Measurements from ENCODE around the gene PCID2.

The PCID2 gene

GRCh38 chr13:113169277-113170272 lies 38.9 kb downstream of the PCID2 start:
- no peak for DNase-seq
- H3K9me3 ChIP-seq: no peaks in the 10 kb centered on the region; the same call in 1 of the 2 replicates
- H3K4me3 ChIP-seq (ENCODE audit: low read depth, low read length): no peak overlapping the region
- H3K27me3 ChIP-seq: no peaks in the 10 kb centered on the region
- peaks cover 43% of the 10 kb centered on the region for H3K36me3 ChIP-seq
- no peak for TF ChIP-seq CTCF (IDR thresholded peaks at IDR 0.05; ENCODE audit: low read depth, low read length)
- peaks cover 10% of the 10 kb centered on the region for H3K4me1 ChIP-seq

- Histone ChIP-seq H3K36me3 (peaks cover 43% of the 10 kb centered on the region), H3K4me1 (peaks cover 10% of the 10 kb centered on the region), H3K27me3 (no peaks in the 10 kb centered on the region), H3K4me3 (ENCODE audit: low read depth, low read length) (no peak overlapping the region), H3K9me3 (no peaks in the 10 kb centered on the region; the same call in 1 of the 2 replicates)
- no peak for DNase-seq
- no peak for TF ChIP-seq CTCF (IDR thresholded peaks at IDR 0.05; ENCODE audit: low read depth, low read length)
Observed at GRCh38 chr13:113168211-113168610, 40.3 kb downstream of the PCID2 start.

- H3K9me3 ChIP-seq: no peaks in the 10 kb centered on the region; the same call in 1 of the 2 replicates
- no peak overlapping the region for H3K4me3 ChIP-seq (ENCODE audit: low read depth, low read length)
- H3K27me3 ChIP-seq: no peaks in the 10 kb centered on the region
- peaks cover 40% of the 10 kb centered on the region for H3K36me3 ChIP-seq
- no peak for DNase-seq
- H3K4me1 ChIP-seq: peaks cover 10% of the 10 kb centered on the region
- TF ChIP-seq CTCF (IDR thresholded peaks at IDR 0.05; ENCODE audit: low read depth, low read length): no peak
Observed at GRCh38 chr13:113167575-113167974, 40.9 kb downstream of the PCID2 start.

DNA sequence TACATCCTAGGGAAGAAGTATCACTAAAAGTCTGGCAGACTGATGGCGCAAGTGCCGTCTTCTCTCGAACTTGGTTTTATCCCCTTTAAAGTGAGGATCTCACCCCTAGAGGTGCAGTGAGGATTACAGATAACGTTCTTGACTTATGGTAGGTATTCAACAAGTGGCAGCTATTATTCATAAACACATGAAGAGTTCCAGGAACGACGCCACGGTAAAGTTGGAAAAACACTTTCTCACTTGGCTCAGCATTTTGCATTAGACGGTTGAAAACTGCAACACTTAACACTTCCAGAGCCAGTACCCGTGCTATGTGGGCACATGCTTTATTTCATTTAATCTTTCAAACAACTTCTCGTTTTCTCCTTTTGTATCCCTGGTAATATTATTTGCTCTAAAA lies 41.3 kb downstream of the PCID2 start:
- no peaks in the 10 kb centered on the region for H3K27me3 ChIP-seq
- DNase-seq: no peak
- peaks cover 36% of the 10 kb centered on the region for H3K36me3 ChIP-seq
- no peaks in the 10 kb centered on the region; the same call in 1 of the 2 replicates for H3K9me3 ChIP-seq
- H3K4me1 ChIP-seq: peaks cover 10% of the 10 kb centered on the region
- no peak for TF ChIP-seq CTCF (IDR thresholded peaks at IDR 0.05; ENCODE audit: low read depth, low read length)
- H3K4me3 ChIP-seq (ENCODE audit: low read depth, low read length): no peak overlapping the region

DNA sequence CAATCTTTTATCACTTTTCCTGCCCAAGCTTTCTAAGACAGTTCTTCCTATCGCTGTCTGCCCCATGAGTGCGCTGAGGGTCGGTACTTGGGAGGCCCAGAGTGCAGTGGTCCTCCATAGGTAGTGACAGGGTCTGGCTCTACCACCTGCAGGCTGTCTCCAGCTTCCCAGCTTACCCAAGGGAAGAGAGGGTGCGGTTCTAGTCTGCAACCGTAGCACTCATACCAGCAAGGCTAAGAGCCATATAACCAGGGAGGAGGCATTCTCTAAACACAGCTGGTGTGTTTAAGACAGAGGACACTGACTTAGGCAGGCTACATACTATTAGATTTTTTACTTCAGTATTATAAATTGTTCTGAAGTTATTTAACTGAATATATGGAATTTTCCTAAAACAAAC lies 41.8 kb downstream of the PCID2 start:
- H3K9me3 ChIP-seq: no peaks in the 10 kb centered on the region; the same call in 1 of the 2 replicates
- TF ChIP-seq CTCF (IDR thresholded peaks at IDR 0.05; ENCODE audit: low read depth, low read length): no peak
- no peak for DNase-seq
- H3K4me1 ChIP-seq: peaks cover 9% of the 10 kb centered on the region
- H3K27me3 ChIP-seq: no peaks in the 10 kb centered on the region
- H3K4me3 ChIP-seq (ENCODE audit: low read depth, low read length): no peak overlapping the region
- H3K36me3 ChIP-seq: peaks cover 31% of the 10 kb centered on the region

DNA sequence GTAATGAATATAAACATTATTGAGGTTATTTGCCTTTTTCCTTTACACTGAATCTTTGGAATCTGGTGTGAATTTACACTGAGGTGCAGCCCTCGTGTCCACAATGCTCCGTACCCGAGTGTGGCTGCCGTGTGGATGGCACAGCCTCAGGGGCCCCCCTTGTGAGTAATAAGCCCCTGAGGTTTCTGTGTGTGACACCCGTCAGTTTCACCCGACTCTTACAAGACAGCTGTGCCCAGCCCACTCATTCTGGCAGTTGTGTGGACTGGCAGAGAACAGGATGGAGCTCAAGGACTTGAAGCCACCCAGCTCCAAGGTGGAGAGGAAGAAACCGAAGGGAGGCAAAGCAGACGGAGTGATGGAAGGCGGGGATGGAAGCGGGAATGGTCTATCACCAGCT lies 42.2 kb downstream of the PCID2 start:
- DNase-seq: no peak
- no peak overlapping the region for H3K4me3 ChIP-seq (ENCODE audit: low read depth, low read length)
- peaks cover 27% of the 10 kb centered on the region for H3K36me3 ChIP-seq
- no peaks in the 10 kb centered on the region for H3K27me3 ChIP-seq
- no peaks in the 10 kb centered on the region; the same call in 1 of the 2 replicates for H3K9me3 ChIP-seq
- peaks cover 5% of the 10 kb centered on the region for H3K4me1 ChIP-seq
- TF ChIP-seq CTCF (IDR thresholded peaks at IDR 0.05; ENCODE audit: low read depth, low read length): no peak

Measured in BE2C (cell line).